Measurements from ENCODE around the gene AGBL3.

- TF ChIP-seq CTCF (IDR thresholded peaks at IDR 0.05) = no peak
- no peak for TF ChIP-seq POLR2A (IDR thresholded peaks at IDR 0.05)
Measured at GRCh38 chr7:135079068-135079467, 92.8 kb downstream of the AGBL3 start.
